ENCODE results near the gene UHRF2.
"Not testable (repeated sequence)": the region's sequence is repeated elsewhere in the genome, so short reads cannot be mapped to it uniquely, and the experiment has no call there.

UHRF2 gene

GRCh38 chr9:6428940-6429889 lies 16.2 kb downstream of the UHRF2 start:
- DNase-seq (ENCODE audit: low spot score), result no peak

- no peak for DNase-seq (ENCODE audit: low spot score)
Measured at GRCh38 chr9:6431038-6431437, 18.0 kb downstream of the UHRF2 start.

- DNase-seq (ENCODE audit: low spot score), result no peak
Measured at GRCh38 chr9:6433410-6433809, 20.4 kb downstream of the UHRF2 start.

- no peak for DNase-seq (ENCODE audit: low spot score)
Measured at GRCh38 chr9:6439051-6439703, 26.2 kb downstream of the UHRF2 start.

DNA sequence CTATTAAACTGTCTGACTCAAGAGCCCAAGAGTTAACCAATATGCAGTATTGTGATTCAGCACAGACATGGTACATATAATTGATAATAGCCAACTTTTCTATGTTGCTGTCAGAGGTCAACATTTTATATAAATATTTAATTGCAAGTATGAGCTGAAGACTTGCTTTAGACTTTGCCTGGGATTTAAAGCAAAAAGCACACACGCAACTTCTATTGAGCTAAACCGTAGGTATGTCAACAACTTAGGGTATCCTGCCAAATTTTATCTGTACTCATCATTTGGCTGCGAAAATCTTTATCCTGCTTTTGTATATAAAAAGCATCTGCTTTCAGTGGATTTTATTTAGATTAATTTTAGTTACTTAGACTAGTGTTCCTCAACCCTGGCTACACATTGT lies 27.4 kb downstream of the UHRF2 start:
- no peak for DNase-seq (ENCODE audit: low spot score)

GRCh38 chr9:6441269-6441668 lies 28.3 kb downstream of the UHRF2 start:
- DNase-seq (ENCODE audit: low spot score), result peak; percentile 20

DNA sequence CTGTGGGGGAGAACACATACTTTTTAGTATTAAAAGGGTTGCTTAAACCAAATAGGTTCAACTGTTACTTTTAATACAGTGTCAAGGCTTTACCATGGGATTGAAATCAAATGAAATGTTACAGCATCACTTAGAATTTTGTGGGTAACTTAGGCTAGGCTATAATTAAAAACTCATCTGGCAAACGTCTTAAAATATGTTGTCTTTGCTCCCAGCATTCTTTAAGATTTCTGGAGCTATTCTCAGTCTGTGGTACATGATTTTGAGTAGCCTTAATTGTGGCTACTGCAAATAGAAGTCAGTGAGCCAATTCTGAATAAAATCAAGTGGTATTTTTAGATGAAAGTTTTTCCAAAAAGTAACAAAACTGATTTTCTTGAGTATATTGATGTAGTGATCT lies 30.7 kb downstream of the UHRF2 start:
- peak; percentile 18 for DNase-seq (ENCODE audit: low spot score)

GRCh38 chr9:6444128-6444527 lies 31.1 kb downstream of the UHRF2 start:
- no peak for DNase-seq (ENCODE audit: low spot score)

DNA sequence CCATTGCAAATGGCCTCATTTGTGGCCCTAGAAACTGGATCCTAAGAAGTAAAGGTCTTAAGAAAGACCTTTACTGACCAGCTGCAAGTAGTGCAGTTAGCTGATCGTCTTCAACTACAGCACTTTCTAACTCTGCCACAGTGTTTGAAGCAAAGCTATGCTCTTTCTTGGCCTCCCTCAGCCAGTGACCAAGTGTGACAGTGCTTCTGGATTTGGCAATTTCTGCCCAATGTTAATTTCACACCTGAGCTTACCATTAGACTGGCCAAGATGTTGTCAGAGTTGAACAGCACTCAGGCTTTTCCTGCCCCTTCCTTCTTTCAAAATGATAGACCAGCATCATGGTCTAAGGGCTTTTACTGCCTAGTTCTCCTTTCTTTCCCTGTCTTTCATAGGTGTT lies 36.1 kb downstream of the UHRF2 start:
- no peak for DNase-seq (ENCODE audit: low spot score)

GRCh38 chr9:6449645-6450044 lies 36.6 kb downstream of the UHRF2 start:
- DNase-seq (ENCODE audit: low spot score), result no peak

DNA sequence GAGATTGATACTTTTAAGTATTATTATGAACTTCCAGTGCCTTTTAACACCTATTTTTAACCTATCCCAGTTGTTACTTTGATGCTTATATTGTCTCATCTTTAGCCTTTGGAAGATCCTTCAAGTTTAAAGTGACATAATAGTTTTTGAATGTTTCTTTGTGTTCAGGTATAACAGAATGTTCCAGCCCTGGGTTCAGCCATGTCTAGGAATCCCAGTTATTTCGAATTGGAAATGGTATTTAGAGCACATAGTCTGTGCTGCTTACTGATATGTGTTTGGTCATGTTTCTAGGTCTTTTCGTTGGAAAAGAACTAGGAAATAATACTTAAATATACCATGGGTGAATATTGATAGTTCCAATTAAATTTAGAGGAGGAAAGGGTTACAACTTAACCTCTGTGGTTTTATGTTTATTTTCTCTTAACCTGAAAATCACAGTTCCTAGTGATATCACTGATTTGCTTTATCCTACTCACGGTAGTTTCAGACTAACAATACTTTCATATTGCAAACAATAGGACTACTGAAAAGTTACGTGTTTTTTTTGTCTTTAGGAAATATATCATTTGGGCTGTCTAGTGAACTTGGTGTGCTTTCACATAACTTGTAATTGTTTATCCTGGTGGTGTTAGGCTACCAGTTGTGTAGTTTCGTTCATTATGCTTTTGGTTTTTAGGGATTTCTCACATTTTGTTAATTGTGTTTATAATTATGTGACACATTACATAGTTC lies 37.8 kb downstream of the UHRF2 start:
- no peak for DNase-seq (ENCODE audit: low spot score)

GRCh38 chr9:6455292-6455691 lies 42.3 kb downstream of the UHRF2 start:
- not testable (repeated sequence) for DNase-seq (ENCODE audit: low spot score)

GRCh38 chr9:6458704-6459103 lies 45.7 kb downstream of the UHRF2 start:
- not testable (repeated sequence) for DNase-seq (ENCODE audit: low spot score)

- no peak for DNase-seq (ENCODE audit: low spot score)
Measured at GRCh38 chr9:6459718-6460117, 46.7 kb downstream of the UHRF2 start.

- no peak for DNase-seq (ENCODE audit: low spot score)
Measured at GRCh38 chr9:6460189-6460768, 47.3 kb downstream of the UHRF2 start.

DNA sequence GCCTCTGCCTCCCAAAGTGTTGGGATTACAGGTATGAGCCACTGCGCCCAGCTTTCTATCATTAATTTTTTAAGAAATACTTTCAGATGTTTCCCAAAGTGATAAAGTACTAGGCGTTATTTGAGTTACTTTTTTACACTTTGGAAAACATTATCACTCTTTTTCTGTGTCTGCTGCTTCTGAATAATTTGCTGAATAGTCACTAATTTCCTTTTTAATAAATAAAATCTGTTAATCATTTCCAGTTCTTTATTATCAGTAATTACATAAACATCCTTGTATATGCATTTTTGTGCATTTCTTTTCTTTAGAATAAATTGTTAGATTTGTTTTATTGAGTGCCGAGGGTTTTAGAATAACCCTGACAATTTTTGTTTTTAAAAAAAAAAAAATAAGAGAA lies 48.6 kb downstream of the UHRF2 start:
- DNase-seq (ENCODE audit: low spot score), result no peak

GRCh38 chr9:6467006-6467625 lies 54.1 kb downstream of the UHRF2 start:
- no peak for DNase-seq (ENCODE audit: low spot score)

DNA sequence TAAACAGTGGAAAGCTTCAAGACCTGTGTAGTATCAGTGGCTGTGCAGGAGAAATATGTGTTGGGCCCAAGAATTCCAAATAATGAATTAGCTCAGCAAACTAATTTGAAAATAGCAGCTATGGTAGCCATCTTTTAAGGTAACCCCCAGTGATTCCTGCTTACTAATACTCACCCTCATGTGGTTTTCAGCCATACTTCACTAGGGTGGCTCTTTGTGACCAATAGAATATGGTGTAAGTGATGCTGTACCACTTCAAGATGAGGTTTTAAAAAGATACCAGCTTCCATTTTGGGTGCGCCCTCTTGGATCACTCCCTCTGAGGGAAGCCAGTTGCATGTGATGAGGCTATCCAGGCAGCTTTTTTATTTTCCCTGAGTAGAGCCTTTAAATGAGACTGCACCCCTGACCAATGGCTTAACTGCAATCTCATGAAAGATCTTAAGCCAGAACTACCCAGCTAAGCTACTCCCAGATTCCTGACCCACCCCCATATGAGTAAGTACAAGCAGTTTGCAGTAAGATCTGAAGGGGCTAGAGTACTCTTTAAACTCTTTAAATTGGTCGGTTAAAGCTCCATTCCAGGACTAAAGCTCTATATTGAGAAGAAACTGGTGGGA lies 58.3 kb downstream of the UHRF2 start:
- no peak for DNase-seq (ENCODE audit: low spot score)

- DNase-seq (ENCODE audit: low spot score), result no peak
Measured at GRCh38 chr9:6473151-6473550, 60.2 kb downstream of the UHRF2 start.

DNA sequence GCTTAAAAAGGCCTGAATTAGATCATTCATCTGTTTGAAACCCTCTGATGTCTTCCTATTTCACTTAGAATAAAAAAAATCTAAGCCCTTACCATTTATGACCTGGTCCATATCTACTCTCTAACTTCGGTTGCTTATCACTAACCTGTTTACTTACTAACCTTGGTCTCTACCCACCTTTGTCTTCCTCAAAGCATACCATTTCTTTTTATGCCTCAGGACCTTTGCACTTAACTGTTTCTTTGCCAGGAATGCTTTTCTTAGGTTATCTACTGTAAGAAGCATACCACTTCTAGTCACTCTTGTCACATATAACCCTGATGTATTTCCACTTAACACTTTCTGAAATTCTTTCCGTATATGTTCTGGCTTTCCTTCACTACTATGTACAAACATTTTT lies 67.0 kb downstream of the UHRF2 start:
- no peak for DNase-seq (ENCODE audit: low spot score)

GRCh38 chr9:6484210-6484609 lies 71.2 kb downstream of the UHRF2 start:
- DNase-seq (ENCODE audit: low spot score), result no peak
